Sigmoid colon (tissue), 7 donors: ENCODE data around the gene GDPGP1. TPM values are rescaled to one million over a fixed set of nuclear protein-coding genes. Genes with fewer than 3 reads are reported as not detected.

Source experiments
- DNase-seq: peaks from one replicate; pipeline ENCODE4 v3.0.0-alpha.2; 2019
- H3K27ac ChIP-seq, 4 donors: fragments of 200-600 bp; sonication (generic); one replicate each; pipeline ENCODE4 v1.5.1; 2016 to 2019; ENCODE audit warnings: mild to moderate bottlenecking in 1 of 4
- H3K27me3 ChIP-seq, 3 donors: fragments of 200-600 bp; sonication (generic); one replicate each; pipeline ENCODE4 v1.5.1; 2019; ENCODE audit warnings: mild to moderate bottlenecking in 1 of 3
- H3K36me3 ChIP-seq, 4 donors: fragments of 200-600 bp; sonication (generic); one replicate each; pipeline ENCODE4 v1.5.1; 2016 to 2019
- H3K4me1 ChIP-seq, 4 donors: fragments of 200-600 bp; sonication (generic); one replicate each; pipeline ENCODE4 v1.5.1; 2017 to 2019
- H3K4me3 ChIP-seq, 4 donors: fragments of 200-600 bp; sonication (generic); one replicate each; pipeline ENCODE4 v1.5.1; 2017 to 2019; ENCODE audit warnings: mild to moderate bottlenecking in 2 of 4, moderate library complexity in 1 of 4
- H3K9me3 ChIP-seq, 4 donors: fragments of 200-600 bp in 3 of 4; sonication (generic) in 3 of 4; one replicate each; pipeline versions ENCODE4 v1.5.1 to v1.6.1; 2013 to 2019
- CTCF ChIP-seq, 4 experiments: fragments of 450-650 bp in 3 of 4; fragments of 200-600 bp in 1 of 4; IDR thresholded peaks; one replicate each; pipeline ENCODE4 v1.5.1; 2016 to 2019; ENCODE audit warnings: antibody characterized with exemption in 4 of 4, mild to moderate bottlenecking in 3 of 4, moderate library complexity in 2 of 4
- EP300 ChIP-seq, 4 donors: sonication (generic); formaldehyde crosslinking; IDR thresholded peaks; one replicate each; pipeline ENCODE4 v1.6.1; 2017; ENCODE audit warnings: antibody characterized with exemption in 4 of 4
- POLR2A ChIP-seq, 2 donors: fragments of 450-650 bp; IDR thresholded peaks; one replicate each; pipeline ENCODE4 v1.6.1; 2016; ENCODE audit warnings: antibody characterized with exemption in 2 of 2, mild to moderate bottlenecking in 2 of 2, moderate library complexity in 2 of 2
- POLR2AphosphoS5 ChIP-seq, 4 donors: sonication (generic); formaldehyde crosslinking; IDR thresholded peaks; one replicate each; pipeline ENCODE4 v1.6.1; 2017; ENCODE audit warnings: antibody characterized with exemption in 4 of 4
- WGBS, 2 donors: extraction: QIAGEN DNeasy Blood & Tissue Kit; methylation state at CpG; one replicate each; pipeline ENCODE4 v1.1.7; 2013; 5-methylcytosine and 5-hydroxymethylcytosine counted together
- intact Hi-C: fragments of 100-400 bp; cut with DNase I; formaldehyde crosslinking; loops from one replicate; pipeline ENCODE4 v1.15.1; 2023
- polyA plus RNA-seq, 3 donors: library from polyadenylated mRNA; stranded (reverse); fragments of 200-250 nt; gene quantifications; one replicate each; pipeline ENCODE4 v1.2.3, GENCODE V29; 2013
- total RNA-seq, 4 donors: library from RNA; depleted of rRNA; stranded (reverse); fragments of >200 nt; gene quantifications; one replicate each; pipeline ENCODE4 v1.1.0, GENCODE V29; 2016
- donor health status: healthy with polysubstance abuse.
- donor health status: Bipolar disorder and iron deficiency.
- donor health status: healthy.

GDPGP1 gene
- total and polyA plus RNA-seq, 7 donors, result 3.0 to 12.7 (median 7.5) TPM

DNA sequence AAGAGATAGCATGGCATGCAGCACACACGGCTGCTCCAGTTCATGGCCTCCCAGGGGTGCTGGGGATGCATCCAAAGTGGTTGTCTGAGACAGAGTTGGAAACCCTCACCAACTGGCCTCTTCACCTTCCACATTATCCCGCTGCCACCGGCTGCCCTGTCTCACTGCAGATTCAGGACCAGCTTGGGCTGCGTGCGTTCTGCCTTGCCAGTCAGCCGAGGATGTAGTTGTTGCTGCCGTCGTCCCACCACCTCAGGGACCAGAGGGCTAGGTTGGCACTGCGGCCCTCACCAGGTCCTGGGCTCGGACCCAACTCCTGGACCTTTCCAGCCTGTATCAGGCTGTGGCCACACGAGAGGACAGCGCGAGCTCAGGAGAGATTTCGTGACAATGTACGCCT is 5.0 kb upstream of the GDPGP1 start:
- TF ChIP-seq POLR2AphosphoS5 (IDR thresholded peaks at IDR 0.05) (peak in 1 of 4 donors; percentile 5), EP300 (IDR thresholded peaks at IDR 0.05) (no peak), CTCF (IDR thresholded peaks at IDR 0.05) (no peak)
- Histone ChIP-seq H3K27me3 (no peaks in the 10 kb centered on the region), H3K9me3 (no peaks in the 10 kb centered on the region), H3K36me3 (peaks cover 36 to 75% (median 57%) of the 10 kb centered on the region in 4 donors), H3K27ac (peak overlapping the region in 3 of 4 donors; percentile 87 to 93 (median 92)), H3K4me1 (peaks cover 0 to 66% (median 46%) of the 10 kb centered on the region in 4 donors), H3K4me3 (no peak overlapping the region)
- 92% methylated on average over 15 of the region's 15 CpGs for WGBS, 2 donors
- no peak for DNase-seq
- intact Hi-C loops, result loop anchor here (10.0 kb wide), 1 partner anchor 224 kb away; the partner anchor contains the start of gene ZNF710

DNA sequence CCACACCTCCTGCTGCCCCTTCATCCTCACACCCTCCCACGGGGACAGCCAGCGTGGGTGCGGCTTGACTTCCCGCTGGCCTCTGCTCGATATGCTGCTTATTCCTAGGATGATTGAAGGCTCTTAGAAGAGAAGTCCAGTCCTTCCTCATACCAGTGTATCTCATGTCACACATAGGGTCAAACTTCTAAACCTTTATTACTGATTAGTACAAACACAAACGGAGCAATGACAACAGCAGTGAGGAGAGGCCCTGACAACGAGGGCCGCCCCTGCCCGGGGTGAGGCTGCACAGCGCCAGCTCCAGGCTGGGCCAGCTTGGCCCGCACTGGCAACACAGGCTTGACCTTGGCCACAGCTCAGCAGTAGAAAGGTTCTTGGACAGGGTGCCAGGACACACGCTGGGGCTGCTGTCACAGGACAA is 3.9 kb upstream of the GDPGP1 start:
- TF ChIP-seq POLR2AphosphoS5 (IDR thresholded peaks at IDR 0.05), result peak in 2 of 4 donors; percentile 9 to 10
- no peak for TF ChIP-seq POLR2A (IDR thresholded peaks at IDR 0.05)
- H3K9me3 ChIP-seq, result no peaks in the 10 kb centered on the region
- no peak for DNase-seq
- WGBS, 2 donors, result 22 to 73% methylated on average over 12 of the region's 12 CpGs
- H3K27ac ChIP-seq, result peak overlapping the region; percentile 48 to 93 (median 90)
- H3K4me3 ChIP-seq, result no peak overlapping the region
- peaks cover 25 to 63% (median 46%) of the 10 kb centered on the region in 4 donors for H3K36me3 ChIP-seq
- H3K27me3 ChIP-seq, result no peaks in the 10 kb centered on the region
- intact Hi-C loops, result loop anchor here (5.0 to 10.0 kb wide), 2 partner anchors 133 to 335 kb away; partner anchors contain the start of gene AP3S2
- H3K4me1 ChIP-seq, result peaks cover 0 to 69% (median 54%) of the 10 kb centered on the region in 4 donors

- TF ChIP-seq POLR2A (IDR thresholded peaks at IDR 0.05), result no peak
- TF ChIP-seq CTCF (IDR thresholded peaks at IDR 0.05), result no peak
- TF ChIP-seq POLR2AphosphoS5 (IDR thresholded peaks at IDR 0.05), result no peak
- TF ChIP-seq EP300 (IDR thresholded peaks at IDR 0.05), result no peak
- Histone ChIP-seq H3K27ac (peak overlapping the region; percentile 48 to 93 (median 90)), H3K27me3 (no peaks in the 10 kb centered on the region), H3K36me3 (peaks cover 20 to 58% (median 41%) of the 10 kb centered on the region in 4 donors), H3K4me3 (no peak overlapping the region), H3K9me3 (no peaks in the 10 kb centered on the region), H3K4me1 (peaks cover 0 to 71% (median 55%) of the 10 kb centered on the region in 4 donors)
- DNase-seq, result no peak
- WGBS, 2 donors, result 83 to 87% methylated on average over 8 of the region's 8 CpGs
- intact Hi-C loops, result loop anchor here (5.0 to 10.0 kb wide), 2 partner anchors 133 to 336 kb away; partner anchors contain the start of gene AP3S2
Measured at GRCh38 chr15:90230610-90231009, 3.4 kb upstream of the GDPGP1 start.

DNA sequence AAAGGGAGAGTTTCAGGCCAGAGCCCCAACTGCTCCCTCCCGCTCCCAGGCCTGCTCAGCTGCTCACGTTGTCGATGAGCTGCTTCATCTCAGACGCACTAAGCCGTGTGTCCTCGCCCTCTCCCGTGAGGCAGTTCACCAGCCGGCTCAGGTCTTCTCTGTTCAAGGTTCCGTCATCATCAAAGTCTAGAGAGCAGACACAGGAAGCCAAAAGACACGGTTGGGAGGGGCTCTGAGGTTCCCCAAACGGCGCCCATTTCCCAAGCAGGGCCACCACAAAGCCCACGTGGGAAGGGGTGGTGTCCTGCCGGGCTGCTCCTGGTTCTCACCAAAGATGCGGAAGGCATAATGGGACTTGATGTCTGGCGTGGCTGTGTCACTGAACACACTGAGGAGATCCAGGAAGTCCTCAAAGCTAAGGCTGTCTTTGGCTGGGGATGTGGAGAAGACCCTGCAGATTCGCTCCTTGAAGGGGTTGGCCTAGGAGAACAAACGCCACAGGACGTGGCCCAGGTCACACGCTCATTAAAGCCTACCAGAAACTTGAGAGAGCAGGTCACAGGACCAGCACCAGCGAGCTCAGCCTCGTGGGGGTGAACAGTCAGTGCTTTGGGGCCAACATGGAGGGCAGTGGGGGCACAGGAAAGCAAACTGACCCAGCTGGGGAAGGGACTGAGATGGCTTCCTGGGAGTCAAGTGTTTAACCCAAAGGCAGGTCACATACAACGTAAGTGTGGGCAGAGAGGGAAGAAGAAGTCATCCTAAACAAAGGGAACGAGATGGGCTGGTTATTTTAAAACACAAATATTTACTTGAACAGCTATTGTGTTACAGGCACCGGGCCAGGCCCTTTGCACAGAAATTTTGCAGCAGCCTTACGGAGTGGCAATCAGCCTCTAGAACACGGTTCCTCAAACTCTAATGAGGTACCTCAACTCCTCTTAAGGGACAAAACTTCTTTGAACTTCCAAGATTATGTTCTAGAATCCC is 2.7 kb upstream of the GDPGP1 start:
- peak overlapping the region; percentile 25 to 93 (median 90) for H3K27ac ChIP-seq
- no peaks in the 10 kb centered on the region for H3K27me3 ChIP-seq
- peaks cover 0 to 71% (median 55%) of the 10 kb centered on the region in 4 donors for H3K4me1 ChIP-seq
- no peaks in the 10 kb centered on the region for H3K9me3 ChIP-seq
- H3K36me3 ChIP-seq, result peaks cover 15 to 58% (median 34%) of the 10 kb centered on the region in 4 donors
- H3K4me3 ChIP-seq, result no peak overlapping the region
- TF ChIP-seq CTCF (IDR thresholded peaks at IDR 0.05) (no peak), POLR2AphosphoS5 (IDR thresholded peaks at IDR 0.05) (peak in 1 of 4 donors; percentile 22)
- peak; percentile 69 for DNase-seq
- WGBS, 2 donors, result 43 to 48% methylated on average over 27 of the region's 27 CpGs
- intact Hi-C loops, result loop anchor here (5.0 to 10.0 kb wide), 2 partner anchors 134 to 337 kb away; partner anchors contain the start of gene AP3S2

GRCh38 chr15:90232196-90232595 is 1.8 kb upstream of the GDPGP1 start:
- peaks cover 15 to 58% (median 29%) of the 10 kb centered on the region in 4 donors for H3K36me3 ChIP-seq

More at GRCh38 chr15:90232196-90232595, 1.8 kb upstream of the GDPGP1 start:
- H3K4me1 ChIP-seq, result peaks cover 0 to 71% (median 55%) of the 10 kb centered on the region in 4 donors
- peak overlapping the region in 3 of 4 donors; percentile 87 to 93 (median 92) for H3K27ac ChIP-seq
- H3K27me3 ChIP-seq, result no peaks in the 10 kb centered on the region
- no peak for DNase-seq
- 78 to 80% methylated on average over 13 of the region's 13 CpGs for WGBS, 2 donors
- peak overlapping the region in 1 of 4 donors; percentile 82 for H3K4me3 ChIP-seq
- TF ChIP-seq POLR2AphosphoS5 (IDR thresholded peaks at IDR 0.05), result peak in 1 of 4 donors; percentile 6
- no peak for TF ChIP-seq CTCF (IDR thresholded peaks at IDR 0.05)
- TF ChIP-seq POLR2A (IDR thresholded peaks at IDR 0.05), result no peak
- TF ChIP-seq EP300 (IDR thresholded peaks at IDR 0.05), result no peak
- H3K9me3 ChIP-seq, result no peaks in the 10 kb centered on the region
- intact Hi-C loops, result loop anchor here (5.0 to 10.0 kb wide), 2 partner anchors 135 to 337 kb away; partner anchors contain the start of gene AP3S2
